SK-N-SH treated with all-trans-retinoic acid at 6 μM for 48 hours (cell line): Measurements from ENCODE around the gene CD40.

Source experiments
- CREB5 ChIP-seq: fragments of 250-450 bp; sonication (Bioruptor Pico); IDR thresholded peaks from 2 replicates; pipeline ENCODE4 v1.5.1; 2020; ENCODE audit warnings: low read depth, mild to moderate bottlenecking, moderate library complexity
- CSDC2 ChIP-seq: fragments of 250-450 bp; sonication (Bioruptor Pico); IDR thresholded peaks from 2 replicates; pipeline ENCODE4 v1.5.0; 2020; ENCODE audit warnings: mild to moderate bottlenecking, moderate library complexity
- ISL1 ChIP-seq: fragments of 250-450 bp; sonication (Bioruptor Pico); IDR thresholded peaks from 2 replicates; pipeline ENCODE4 v2.1.2; 2022; ENCODE audit warnings: mild to moderate bottlenecking, moderate library complexity
- PATZ1 ChIP-seq: fragments of 250-450 bp; sonication (Bioruptor Pico); IDR thresholded peaks from 2 replicates; pipeline ENCODE4 v1.8.0; 2020; ENCODE audit warnings: mild to moderate bottlenecking, moderate library complexity, borderline replicate concordance
- POU6F1 ChIP-seq: fragments of 250-450 bp; sonication (Bioruptor Pico); IDR thresholded peaks from 2 replicates; pipeline ENCODE4 v1.8.0; 2021; ENCODE audit warnings: low read depth, mild to moderate bottlenecking, moderate library complexity, borderline replicate concordance
- RARB ChIP-seq: fragments of 250-450 bp; sonication (Bioruptor Pico); IDR thresholded peaks from 2 replicates; pipeline ENCODE4 v1.8.0; 2021; ENCODE audit warnings: mild to moderate bottlenecking, moderate library complexity
- TCF4 ChIP-seq: fragments of 250-450 bp; sonication (Bioruptor Pico); IDR thresholded peaks from 2 replicates; pipeline ENCODE4 v1.8.0; 2021; ENCODE audit warnings: mild to moderate bottlenecking, moderate library complexity, borderline replicate concordance
- TOX ChIP-seq: fragments of 250-450 bp; sonication (Bioruptor Pico); IDR thresholded peaks from 2 replicates; pipeline ENCODE4 v1.8.0; 2021; ENCODE audit warnings: mild to moderate bottlenecking, moderate library complexity, borderline replicate concordance
- TSHZ2 ChIP-seq: fragments of 250-450 bp; sonication (Bioruptor Pico); IDR thresholded peaks from 2 replicates; pipeline ENCODE4 v1.5.0; 2020; ENCODE audit warnings: mild to moderate bottlenecking, moderate library complexity
- ZFP30 ChIP-seq: fragments of 450-650 bp; formaldehyde crosslinking; IDR thresholded peaks from 2 replicates; pipeline ENCODE4 v1.5.0; 2022; ENCODE audit warnings: mild to moderate bottlenecking, moderate library complexity
- ZNF565 ChIP-seq: fragments of 450-650 bp; formaldehyde crosslinking; conservative IDR thresholded peaks from 2 replicates; pipeline ENCODE4 v1.5.0; 2020; ENCODE audit warnings: low read depth, mild to moderate bottlenecking, moderate library complexity
- ZNF70 ChIP-seq: fragments of 450-650 bp; formaldehyde crosslinking; IDR thresholded peaks from 2 replicates; pipeline ENCODE4 v1.5.0; 2020; ENCODE audit warnings: mild to moderate bottlenecking, moderate library complexity

- no peak for TF ChIP-seq PATZ1 (CRISPR knock-in tag)
- no peak for TF ChIP-seq CSDC2
- TF ChIP-seq POU6F1 (CRISPR knock-in tag), result no peak
- TF ChIP-seq ZNF70 (CRISPR knock-in tag), result no peak
- TF ChIP-seq RARB, result no peak
- no peak for TF ChIP-seq CREB5 (CRISPR knock-in tag)
- TF ChIP-seq ISL1 (CRISPR knock-in tag), result no peak
- no peak for TF ChIP-seq ZFP30 (CRISPR knock-in tag)
- no peak for TF ChIP-seq TCF4 (CRISPR knock-in tag)
- no peak for TF ChIP-seq TSHZ2 (CRISPR knock-in tag)
- no peak for TF ChIP-seq ZNF565
- TF ChIP-seq TOX (CRISPR knock-in tag), result no peak
Measured at GRCh38 chr20:46154305-46154704, 36.2 kb downstream of the CD40 start.
